DND-41 (cell line): Measurements from ENCODE around the gene NPFF.

Experiments
- ATAC-seq: fragments of 200-7000 bp; cut with Tn5 transposase; 3 replicates; pipeline ENCODE4 v1.9.1; 2021; ENCODE audit warnings: low read depth; ENCODE audit not compliant: insufficient read depth
- DNase-seq: peaks from one replicate; pipeline ENCODE4 v3.0.0-alpha.2; 2020
- H2AFZ ChIP-seq: 2 replicates; pipeline ENCODE4 v1.6.0; 2012; ENCODE audit warnings: low read depth, low read length
- H3K27ac ChIP-seq: 2 replicates; pipeline ENCODE4 v1.5.1; 2012; ENCODE audit warnings: low read length, inconsistent platforms
- H3K27me3 ChIP-seq: fragments of 200-600 bp; sonication (generic); 2 replicates; pipeline ENCODE4 v1.6.0; 2012; ENCODE audit warnings: low read length, mild to moderate bottlenecking, inconsistent platforms; ENCODE audit not compliant: insufficient read depth, poor library complexity
- H3K36me3 ChIP-seq: 2 replicates; pipeline ENCODE4 v1.5.1; 2012; ENCODE audit warnings: low read length, inconsistent platforms; ENCODE audit not compliant: insufficient read depth
- H3K4me1 ChIP-seq: 2 replicates; pipeline ENCODE4 v1.5.1; 2012; ENCODE audit warnings: mild to moderate bottlenecking, low read length; ENCODE audit not compliant: insufficient read depth
- H3K4me2 ChIP-seq: 2 replicates; pipeline ENCODE4 v1.6.0; 2012; ENCODE audit warnings: mild to moderate bottlenecking, moderate library complexity, low read length, inconsistent platforms; ENCODE audit not compliant: insufficient read depth
- H3K4me3 ChIP-seq, 2 experiments: fragments of 200-600 bp in 1 of 2; shearing (Covaris generic) in 1 of 2; 2 replicates each; pipeline ENCODE4 v1.5.1; 2012 to 2016; ENCODE audit warnings: inconsistent platforms in 2 of 2, low read length in 2 of 2, mild to moderate bottlenecking in 2 of 2, low read depth in 1 of 2, moderate library complexity in 1 of 2
- H3K79me2 ChIP-seq: 2 replicates; pipeline ENCODE4 v1.6.0; 2012; ENCODE audit warnings: low read length, inconsistent platforms; ENCODE audit not compliant: insufficient read depth
- H3K9ac ChIP-seq: 2 replicates; pipeline ENCODE4 v1.6.0; 2012; ENCODE audit warnings: low read depth, mild to moderate bottlenecking, inconsistent platforms, low read length, moderate library complexity
- H3K9me3 ChIP-seq: 2 replicates; pipeline ENCODE4 v1.5.1; 2012; ENCODE audit warnings: low read length, moderate library complexity, mild to moderate bottlenecking, inconsistent platforms; ENCODE audit not compliant: insufficient read depth, severe bottlenecking
- H4K20me1 ChIP-seq: 2 replicates; pipeline ENCODE4 v1.6.0; 2012; ENCODE audit warnings: low read length; ENCODE audit not compliant: insufficient read depth
- CTCF ChIP-seq: IDR thresholded peaks from 2 replicates; pipeline ENCODE4 v1.5.1; 2012; ENCODE audit warnings: borderline replicate concordance, low read length, moderate library complexity, mild to moderate bottlenecking; ENCODE audit not compliant: poor library complexity, severe bottlenecking; ENCODE audit errors: extremely low read depth
- EZH2 ChIP-seq: IDR thresholded peaks from 3 replicates; pipeline ENCODE4 v1.6.1; 2012; ENCODE audit warnings: borderline replicate concordance, low read depth, mild to moderate bottlenecking, moderate library complexity, low read length, inconsistent platforms; ENCODE audit not compliant: severe bottlenecking

Gene NPFF

GRCh38 chr12:53532524-53533445 lies 25.5 kb upstream of the NPFF start:
- no peak overlapping the region for H2AFZ ChIP-seq
- no peaks in the 10 kb centered on the region for H4K20me1 ChIP-seq
- H3K9ac ChIP-seq = no peak overlapping the region
- H3K36me3 ChIP-seq = peaks cover 62% of the 10 kb centered on the region
- no peak overlapping the region for H3K4me3 ChIP-seq
- H3K27ac ChIP-seq = no peak overlapping the region
- TF ChIP-seq CTCF = no peak
- H3K4me2 ChIP-seq = no peak overlapping the region
- H3K4me1 ChIP-seq = no peaks in the 10 kb centered on the region
- DNase-seq (no peak), ATAC-seq (no peak)
- no peaks in the 10 kb centered on the region for H3K27me3 ChIP-seq
- H3K79me2 ChIP-seq = no peaks in the 10 kb centered on the region
- no peaks in the 10 kb centered on the region for H3K9me3 ChIP-seq

- Histone ChIP-seq H3K4me3 (no peak overlapping the region), H3K27ac (no peak overlapping the region), H4K20me1 (no peaks in the 10 kb centered on the region), H3K9me3 (no peaks in the 10 kb centered on the region), H3K4me2 (no peak overlapping the region), H3K9ac (no peak overlapping the region), H3K4me1 (no peaks in the 10 kb centered on the region), H3K79me2 (no peaks in the 10 kb centered on the region), H3K27me3 (no peaks in the 10 kb centered on the region), H3K36me3 (peaks cover 56% of the 10 kb centered on the region), H2AFZ (no peak overlapping the region)
- ATAC-seq = no peak
- no peak for DNase-seq
- TF ChIP-seq EZH2 (no peak), CTCF (no peak)
Measured at GRCh38 chr12:53532021-53532420, 24.7 kb upstream of the NPFF start.

GRCh38 chr12:53530920-53531319 lies 23.6 kb upstream of the NPFF start:
- Histone ChIP-seq H3K9me3 (no peaks in the 10 kb centered on the region), H3K4me2 (no peak overlapping the region), H3K4me3 (no peak overlapping the region), H2AFZ (no peak overlapping the region), H3K79me2 (no peaks in the 10 kb centered on the region), H3K27ac (no peak overlapping the region), H3K9ac (no peak overlapping the region), H3K4me1 (no peaks in the 10 kb centered on the region), H3K27me3 (no peaks in the 10 kb centered on the region), H4K20me1 (no peaks in the 10 kb centered on the region), H3K36me3 (peaks cover 50% of the 10 kb centered on the region)
- no peak for TF ChIP-seq CTCF
- TF ChIP-seq EZH2 = no peak
- no peak for DNase-seq
- ATAC-seq = no peak
